ENCODE data around the gene KCTD13.
"Not testable (repeated sequence)": the region's sequence is repeated elsewhere in the genome, so short reads cannot be mapped to it uniquely, and the experiment has no call there.

The KCTD13 gene

DNA sequence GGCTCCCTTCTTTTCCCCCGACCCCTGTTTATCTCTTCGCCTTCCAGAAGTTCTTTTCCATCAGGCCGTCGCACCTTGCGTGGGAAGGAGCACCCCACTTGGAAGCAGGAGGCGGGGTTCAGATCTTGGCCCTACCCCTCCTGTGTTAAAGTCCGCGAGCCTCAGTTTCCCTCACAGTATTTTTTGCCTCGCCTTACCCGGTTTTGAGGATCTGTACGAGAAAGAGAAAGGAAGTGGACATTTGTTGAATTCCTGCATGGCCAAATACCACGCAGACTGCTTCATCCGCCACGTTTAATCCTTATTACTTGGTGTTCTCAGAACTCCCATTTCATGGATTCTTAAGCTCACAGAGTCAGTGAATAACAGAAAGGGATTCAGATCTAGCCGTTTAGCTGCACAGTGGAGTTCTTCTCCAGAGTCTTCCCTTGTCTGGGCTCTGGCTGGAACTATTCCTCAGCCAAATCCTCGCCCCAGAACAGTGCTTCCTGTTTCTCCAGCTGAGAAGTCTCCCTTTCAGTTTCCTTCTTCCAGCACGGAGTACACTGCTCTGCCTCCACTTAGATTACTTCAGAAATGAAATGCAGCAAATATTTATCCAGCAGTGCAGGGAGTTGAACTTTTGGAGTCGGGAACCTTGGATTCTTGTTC lies 36.4 kb upstream of the KCTD13 start:
- H3K4me3 ChIP-seq (ENCODE audit: low read depth, low read length) = peak overlapping the region; percentile 84
- H3K4me1 ChIP-seq (ENCODE audit: control insufficient read depth, insufficient read depth, low read length, unreplicated experiment) = peaks cover 11% of the 10 kb centered on the region
- peak overlapping the region; percentile 80 for H3K27ac ChIP-seq (ENCODE audit: low read depth, low read length)
- peak overlapping the region; percentile 90 for H2AFZ ChIP-seq (ENCODE audit: low read length, unreplicated experiment)
- H3K79me2 ChIP-seq (ENCODE audit: control insufficient read depth, insufficient read depth, low read length, unreplicated experiment) = peaks cover 8% of the 10 kb centered on the region
- peaks cover 5% of the 10 kb centered on the region for H3K36me3 ChIP-seq (ENCODE audit: insufficient read depth, low read length)
- no peaks in the 10 kb centered on the region for H3K27me3 ChIP-seq (ENCODE audit: insufficient read depth, low read length)

DNA sequence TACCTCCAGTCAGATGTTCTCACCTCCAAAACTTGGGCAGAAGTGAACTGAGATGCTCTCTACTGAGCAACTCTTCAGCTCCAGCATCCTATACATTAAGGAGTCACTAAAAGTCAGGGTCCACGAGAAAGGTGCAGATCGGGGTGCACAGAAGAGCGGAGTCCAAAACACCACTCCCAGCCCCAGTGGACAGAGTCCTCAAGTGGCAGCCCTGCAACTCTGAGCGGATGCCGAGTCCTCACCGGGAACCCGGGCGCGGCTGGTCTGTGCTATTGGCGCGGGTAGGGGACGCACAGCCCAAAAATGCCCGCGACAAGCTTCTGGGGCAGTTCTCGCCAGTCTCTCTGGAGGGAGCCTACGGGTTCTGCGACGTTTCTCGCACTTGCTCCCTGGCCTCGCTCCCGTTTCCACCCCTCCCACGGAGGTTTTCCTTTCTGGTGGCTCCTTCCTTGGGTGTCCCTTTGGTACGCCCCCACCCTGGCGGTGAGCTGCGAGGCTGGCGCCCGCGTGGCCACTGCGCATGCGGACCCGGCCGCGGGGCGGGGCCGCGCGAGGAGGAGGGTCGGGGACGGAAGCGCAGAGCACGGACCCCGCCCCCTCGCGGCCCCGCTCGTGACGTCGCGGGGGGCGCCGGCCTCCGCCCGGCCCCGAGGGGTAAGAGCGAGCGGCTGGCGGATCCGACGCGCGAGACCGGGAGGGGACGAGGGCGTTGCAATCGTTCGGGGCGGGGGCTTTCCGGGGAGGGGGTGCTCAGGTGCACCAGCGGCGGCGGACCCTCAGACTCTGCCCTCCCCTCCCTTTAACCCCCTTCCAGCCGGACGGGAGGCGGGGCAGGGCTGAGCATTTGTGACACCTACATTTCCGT lies 35.7 kb upstream of the KCTD13 start, which contains the start of gene TMEM219:
TMEM219 (plus strand) TSS at position 601 of the 865 bp plus-strand sequence. CDS start 1,065 bp downstream, outside the sequence.
- peaks cover 8% of the 10 kb centered on the region for H3K79me2 ChIP-seq (ENCODE audit: control insufficient read depth, insufficient read depth, low read length, unreplicated experiment)
- peak within 1 kb of the TSS; percentile 84 for H3K4me3 ChIP-seq (ENCODE audit: low read depth, low read length)
- peaks cover 5% of the 10 kb centered on the region for H3K36me3 ChIP-seq (ENCODE audit: insufficient read depth, low read length)
- no peaks in the 10 kb centered on the region for H3K27me3 ChIP-seq (ENCODE audit: insufficient read depth, low read length)
- H3K4me1 ChIP-seq (ENCODE audit: control insufficient read depth, insufficient read depth, low read length, unreplicated experiment) = peaks cover 11% of the 10 kb centered on the region
- peak within 1 kb of the TSS; percentile 90 for H2AFZ ChIP-seq (ENCODE audit: low read length, unreplicated experiment)
- H3K27ac ChIP-seq (ENCODE audit: low read depth, low read length) = peak within 1 kb of the TSS; percentile 80

DNA sequence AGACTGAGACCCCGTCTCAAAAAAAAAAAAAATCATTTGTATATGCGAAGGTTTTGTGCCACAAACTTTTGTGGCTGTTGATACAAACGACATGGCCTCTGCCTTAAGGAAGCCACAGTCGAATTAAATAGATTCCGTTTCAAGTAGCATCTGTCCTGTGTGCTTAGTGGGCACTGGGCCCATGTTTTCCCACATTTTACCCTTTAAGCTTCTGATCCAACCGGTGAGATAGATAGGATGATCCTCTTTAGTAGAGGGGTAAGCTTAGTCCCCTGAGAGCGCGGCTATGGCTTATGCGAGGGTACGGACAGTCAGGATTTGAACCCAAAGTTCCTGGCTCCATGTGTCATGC lies 35.1 kb upstream of the KCTD13 start:
- Histone ChIP-seq H3K4me3 (ENCODE audit: low read depth, low read length) (peak overlapping the region; percentile 84), H3K79me2 (ENCODE audit: control insufficient read depth, insufficient read depth, low read length, unreplicated experiment) (peaks cover 8% of the 10 kb centered on the region), H2AFZ (ENCODE audit: low read length, unreplicated experiment) (peak overlapping the region; percentile 64), H3K27ac (ENCODE audit: low read depth, low read length) (0 out of 2 replicates have a peak overlapping the region, but pooled peaks have one; percentile 80), H3K36me3 (ENCODE audit: insufficient read depth, low read length) (peaks cover 5% of the 10 kb centered on the region), H3K27me3 (ENCODE audit: insufficient read depth, low read length) (no peaks in the 10 kb centered on the region), H3K4me1 (ENCODE audit: control insufficient read depth, insufficient read depth, low read length, unreplicated experiment) (peaks cover 11% of the 10 kb centered on the region)

GRCh38 chr16:29959821-29960220 lies 33.8 kb upstream of the KCTD13 start:
- not testable (repeated sequence) for H3K27ac ChIP-seq (ENCODE audit: low read depth, low read length); H2AFZ ChIP-seq (ENCODE audit: low read length, unreplicated experiment); H3K4me3 ChIP-seq (ENCODE audit: low read depth, low read length); H3K27me3 ChIP-seq (ENCODE audit: insufficient read depth, low read length); H3K79me2 ChIP-seq (ENCODE audit: control insufficient read depth, insufficient read depth, low read length, unreplicated experiment); H3K36me3 ChIP-seq (ENCODE audit: insufficient read depth, low read length)
- H3K4me1 ChIP-seq (ENCODE audit: control insufficient read depth, insufficient read depth, low read length, unreplicated experiment) = peaks cover 11% of the 10 kb centered on the region

DNA sequence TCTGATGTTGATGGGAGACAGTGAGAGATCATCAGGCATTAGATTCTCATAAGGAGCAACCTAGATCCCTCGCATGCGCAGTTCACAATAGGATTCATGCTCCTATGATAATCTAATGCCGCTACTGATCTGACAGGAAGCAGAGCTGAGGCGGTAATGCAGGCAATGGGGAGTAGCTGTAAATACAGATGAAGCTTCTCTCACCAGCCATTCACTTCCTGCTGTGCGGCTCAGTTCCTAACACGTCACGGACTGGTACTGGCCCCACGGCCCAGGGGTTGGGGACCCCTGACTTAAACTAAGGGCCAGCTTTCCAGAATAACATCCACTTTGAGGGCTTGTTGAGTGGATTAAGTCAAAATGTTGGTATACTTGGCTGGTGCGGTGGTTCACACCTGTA lies 33.3 kb upstream of the KCTD13 start:
- Histone ChIP-seq H3K4me3 (ENCODE audit: low read depth, low read length) (no peak overlapping the region), H3K4me1 (ENCODE audit: control insufficient read depth, insufficient read depth, low read length, unreplicated experiment) (peaks cover 11% of the 10 kb centered on the region), H3K27ac (ENCODE audit: low read depth, low read length) (no peak overlapping the region), H3K27me3 (ENCODE audit: insufficient read depth, low read length) (no peaks in the 10 kb centered on the region), H3K36me3 (ENCODE audit: insufficient read depth, low read length) (no peaks in the 10 kb centered on the region), H3K79me2 (ENCODE audit: control insufficient read depth, insufficient read depth, low read length, unreplicated experiment) (peaks cover 8% of the 10 kb centered on the region), H2AFZ (ENCODE audit: low read length, unreplicated experiment) (no peak overlapping the region)

GRCh38 chr16:29958756-29959155 lies 32.7 kb upstream of the KCTD13 start:
- no peak overlapping the region for H2AFZ ChIP-seq (ENCODE audit: low read length, unreplicated experiment)
- H3K4me1 ChIP-seq (ENCODE audit: control insufficient read depth, insufficient read depth, low read length, unreplicated experiment) = peaks cover 11% of the 10 kb centered on the region
- peaks cover 8% of the 10 kb centered on the region for H3K79me2 ChIP-seq (ENCODE audit: control insufficient read depth, insufficient read depth, low read length, unreplicated experiment)
- no peaks in the 10 kb centered on the region for H3K36me3 ChIP-seq (ENCODE audit: insufficient read depth, low read length)
- no peak overlapping the region for H3K4me3 ChIP-seq (ENCODE audit: low read depth, low read length)
- H3K27ac ChIP-seq (ENCODE audit: low read depth, low read length) = no peak overlapping the region
- no peaks in the 10 kb centered on the region for H3K27me3 ChIP-seq (ENCODE audit: insufficient read depth, low read length)

DNA sequence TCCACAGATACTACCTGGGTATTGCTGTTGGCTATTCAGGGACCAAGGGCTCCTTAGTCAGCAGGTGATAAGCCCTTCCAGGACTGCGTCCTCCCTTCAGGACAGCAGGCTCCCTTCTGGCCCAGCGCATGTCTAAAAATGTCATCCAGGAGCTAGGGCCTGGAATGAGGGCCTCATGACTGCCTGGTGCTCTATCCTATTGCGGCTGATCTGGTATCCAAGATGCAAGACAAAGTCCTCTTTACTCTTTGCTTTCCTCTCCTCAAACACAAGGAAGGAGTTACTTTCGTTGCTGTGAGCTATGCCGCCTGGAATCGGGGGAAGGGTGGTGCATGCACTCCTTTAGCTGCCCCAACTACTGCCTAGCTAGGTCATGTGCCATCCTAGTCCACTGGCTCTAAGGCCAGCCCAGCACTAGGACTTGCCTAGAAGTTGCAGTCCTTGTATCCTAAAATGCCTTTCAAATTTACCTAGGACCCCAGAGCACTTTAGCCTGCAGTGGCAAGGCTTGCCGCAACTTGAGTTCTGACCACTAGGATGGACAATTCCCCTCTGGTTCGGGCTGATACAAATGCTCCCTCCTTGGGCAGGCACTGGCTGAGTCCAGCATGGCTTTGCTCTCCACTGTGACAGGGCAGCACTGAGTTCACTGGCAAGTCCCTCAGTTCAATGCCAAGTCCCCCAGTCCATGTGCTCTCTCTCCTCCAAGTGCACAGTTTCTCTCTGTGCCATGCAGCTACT lies 25.8 kb upstream of the KCTD13 start:
- Histone ChIP-seq H3K79me2 (ENCODE audit: control insufficient read depth, insufficient read depth, low read length, unreplicated experiment) (no peaks in the 10 kb centered on the region), H3K27ac (ENCODE audit: low read depth, low read length) (no peak overlapping the region), H3K4me3 (ENCODE audit: low read depth, low read length) (no peak overlapping the region), H3K27me3 (ENCODE audit: insufficient read depth, low read length) (no peaks in the 10 kb centered on the region), H2AFZ (ENCODE audit: low read length, unreplicated experiment) (no peak overlapping the region), H3K36me3 (ENCODE audit: insufficient read depth, low read length) (no peaks in the 10 kb centered on the region), H3K4me1 (ENCODE audit: control insufficient read depth, insufficient read depth, low read length, unreplicated experiment) (no peaks in the 10 kb centered on the region)

- Histone ChIP-seq H3K27me3 (ENCODE audit: insufficient read depth, low read length) (no peaks in the 10 kb centered on the region), H3K4me1 (ENCODE audit: control insufficient read depth, insufficient read depth, low read length, unreplicated experiment) (no peaks in the 10 kb centered on the region), H3K4me3 (ENCODE audit: low read depth, low read length) (no peak overlapping the region), H3K79me2 (ENCODE audit: control insufficient read depth, insufficient read depth, low read length, unreplicated experiment) (no peaks in the 10 kb centered on the region), H3K27ac (ENCODE audit: low read depth, low read length) (no peak overlapping the region), H3K36me3 (ENCODE audit: insufficient read depth, low read length) (no peaks in the 10 kb centered on the region), H2AFZ (ENCODE audit: low read length, unreplicated experiment) (no peak overlapping the region)
These were observed 24.9 kb upstream of the KCTD13 start for GRCh38 chr16:29950806-29951461.

GRCh38 chr16:29947897-29948296 lies 21.9 kb upstream of the KCTD13 start:
- Histone ChIP-seq H3K36me3 (ENCODE audit: insufficient read depth, low read length) (no peaks in the 10 kb centered on the region), H3K4me1 (ENCODE audit: control insufficient read depth, insufficient read depth, low read length, unreplicated experiment) (peaks cover 17% of the 10 kb centered on the region), H3K27ac (ENCODE audit: low read depth, low read length) (no peak overlapping the region), H3K4me3 (ENCODE audit: low read depth, low read length) (no peak overlapping the region), H3K79me2 (ENCODE audit: control insufficient read depth, insufficient read depth, low read length, unreplicated experiment) (no peaks in the 10 kb centered on the region), H2AFZ (ENCODE audit: low read length, unreplicated experiment) (no peak overlapping the region), H3K27me3 (ENCODE audit: insufficient read depth, low read length) (no peaks in the 10 kb centered on the region)

All from ACC112 (cell line).